Astrocyte (in vitro differentiated cells and primary cell): ENCODE data around the gene NECTIN1.

Experiments used
- CTCF ChIP-seq: IDR thresholded peaks from 2 replicates; pipeline ENCODE4 v1.5.1; 2011; ENCODE audit warnings: low read depth, mild to moderate bottlenecking, inconsistent platforms, low read length, moderate library complexity; ENCODE audit not compliant: insufficient read depth
- EZH2 ChIP-seq: IDR thresholded peaks from 2 replicates; pipeline ENCODE4 v1.6.1; 2012; ENCODE audit warnings: mild to moderate bottlenecking, low read length, inconsistent platforms; ENCODE audit not compliant: insufficient read depth

GRCh38 chr11:119776031-119776636 is 47.1 kb upstream of the NECTIN1 start:
- TF ChIP-seq EZH2 (no peak), CTCF (no peak)
